GM21723 (cell line): ENCODE results near the gene PTRH1.
A peak's percentile ranks its signal among the peaks of the same experiment; 100 is the strongest.

ENCODE experiments used
- ATAC-seq: cut with Tn5 transposase; IDR thresholded peaks from one replicate; pipeline ENCODE4 v1.9.1; 2021; ENCODE audit warnings: mild to moderate bottlenecking, moderate library complexity; ENCODE audit not compliant: unreplicated experiment

PTRH1 gene

GRCh38 chr9:127720031-127720864 lies 4.8 kb upstream of the PTRH1 start:
- ATAC-seq = no peak

- ATAC-seq = no peak
Measured at GRCh38 chr9:127717766-127718165, 2.3 kb upstream of the PTRH1 start.

GRCh38 chr9:127716412-127716811 lies 949 bp upstream of the PTRH1 start:
- no peak for ATAC-seq

GRCh38 chr9:127714951-127715469 lies 453 bp downstream of the PTRH1 start:
- ATAC-seq = no peak

GRCh38 chr9:127714020-127714750 lies 1.3 kb downstream of the PTRH1 start:
- ATAC-seq = no peak

GRCh38 chr9:127712867-127713266 lies 2.6 kb downstream of the PTRH1 start:
- no peak for ATAC-seq

- no peak for ATAC-seq
Measured at GRCh38 chr9:127712371-127712770, 3.1 kb downstream of the PTRH1 start.

GRCh38 chr9:127711831-127712274 lies 3.6 kb downstream of the PTRH1 start:
- ATAC-seq = no peak

- ATAC-seq = no peak
Measured at GRCh38 chr9:127711226-127711701, 4.2 kb downstream of the PTRH1 start.

- ATAC-seq = no peak
Measured at GRCh38 chr9:127710204-127710783, 5.2 kb downstream of the PTRH1 start.

- ATAC-seq = no peak
Measured at GRCh38 chr9:127708952-127709587, 6.4 kb downstream of the PTRH1 start.

GRCh38 chr9:127707766-127708165 lies 7.7 kb downstream of the PTRH1 start:
- ATAC-seq = no peak

- ATAC-seq = no peak
Measured at GRCh38 chr9:127706836-127707241, 8.6 kb downstream of the PTRH1 start, which contains the start of gene CFAP157. Gene CFAP157 (plus strand): TSS chr9:127706988. CDS start chr9:127707032, 44 bp downstream.

- no peak for ATAC-seq
Measured at GRCh38 chr9:127705577-127706379, 9.7 kb downstream of the PTRH1 start.

GRCh38 chr9:127703289-127703946 lies 12.0 kb downstream of the PTRH1 start:
- no peak for ATAC-seq

GRCh38 chr9:127700594-127701255 lies 14.7 kb downstream of the PTRH1 start:
- ATAC-seq = no peak

- ATAC-seq = no peak
Measured at GRCh38 chr9:127700140-127700539, 15.3 kb downstream of the PTRH1 start.

GRCh38 chr9:127698985-127699670 lies 16.3 kb downstream of the PTRH1 start:
- ATAC-seq = peak; percentile 96
